Caco-2 (cell line): ENCODE measurements around the gene MICAL3. TPM values are rescaled to one million over a fixed set of nuclear protein-coding genes. Genes with fewer than 3 reads are reported as not detected.

ENCODE experiments used
- BruUV-seq: library from RNA; stranded (reverse); fragments of 400-500 nt; replicated peaks from 2 replicates; lab custom pipeline; 2021; lab: Mats Ljungman, UMichigan
- CTCF ChIA-PET: fragments of 300-600 bp; sonication (Branson Sonifier 250); formaldehyde crosslinking; loops from one replicate; lab custom pipeline; 2022; ENCODE audit warnings: antibody characterized with exemption; lab: Charles Lee
- POLR2A ChIA-PET: fragments of 300-600 bp; sonication (Branson Sonifier 250); formaldehyde crosslinking; loops from one replicate; lab custom pipeline; 2022; ENCODE audit warnings: antibody characterized with exemption; lab: Charles Lee
- DNase-seq, 2 experiments: peaks; one replicate each; pipeline versions ENCODE4 v3.0.0 to v3.0.0-alpha.2; 2020 to 2022
- H3K27me3 ChIP-seq: replicated peaks from 2 replicates; pipeline ENCODE4 v1.6.0; 2011; ENCODE audit warnings: low read length; ENCODE audit not compliant: control insufficient read depth, insufficient read depth
- H3K36me3 ChIP-seq: 2 replicates; pipeline ENCODE4 v1.5.1; 2011; ENCODE audit warnings: low read length; ENCODE audit not compliant: control insufficient read depth, insufficient read depth
- H3K4me1 ChIP-seq: fragments of 250-450 bp; sonication (Bioruptor Pico); 2 replicates; pipeline ENCODE4 v1.5.1; 2020; ENCODE audit warnings: mild to moderate bottlenecking
- H3K4me3 ChIP-seq: 2 replicates; pipeline ENCODE4 v1.5.1; 2011; ENCODE audit warnings: low read depth, mild to moderate bottlenecking, control low read depth, low read length
- H3K9me3 ChIP-seq: fragments of 250-450 bp; sonication (Bioruptor Pico); 2 replicates; pipeline ENCODE4 v1.5.1; 2020; ENCODE audit warnings: mild to moderate bottlenecking, moderate library complexity
- H3K27ac Mint-ChIP-seq: one replicate; pipeline ENCODE4 v1.8.0; 2022; ENCODE audit warnings: mixed read lengths; ENCODE audit not compliant: unreplicated experiment
- H3K27me3 Mint-ChIP-seq: one replicate; pipeline ENCODE4 v1.8.0; 2022; ENCODE audit warnings: mixed read lengths; ENCODE audit not compliant: insufficient read depth, unreplicated experiment
- H3K36me3 Mint-ChIP-seq: one replicate; pipeline ENCODE4 v1.8.0; 2022; ENCODE audit warnings: mild to moderate bottlenecking, mixed read lengths; ENCODE audit not compliant: insufficient read depth, unreplicated experiment
- H3K4me1 Mint-ChIP-seq: one replicate; pipeline ENCODE4 v1.8.0; 2022; ENCODE audit warnings: low read depth, mixed read lengths; ENCODE audit not compliant: unreplicated experiment
- H3K4me3 Mint-ChIP-seq: one replicate; pipeline ENCODE4 v1.8.0; 2022; ENCODE audit warnings: mild to moderate bottlenecking, moderate library complexity, mixed read lengths; ENCODE audit not compliant: unreplicated experiment
- H3K9me3 Mint-ChIP-seq: one replicate; pipeline ENCODE4 v1.8.0; 2022; ENCODE audit warnings: mixed read lengths; ENCODE audit not compliant: unreplicated experiment
- CTCF ChIP-seq, 2 experiments: fragments of 200-600 bp in 1 of 2; IDR thresholded peaks; 1 replicate in 1 of 2; 2 replicates in 1 of 2; pipeline versions ENCODE4 v1.5.1 to v1.8.0; 2011 to 2022; ENCODE audit warnings: antibody characterized with exemption in 1 of 2, control low read depth in 1 of 2, inconsistent platforms in 1 of 2, low read depth in 1 of 2, low read length in 1 of 2, mild to moderate bottlenecking in 1 of 2, moderate library complexity in 1 of 2; ENCODE audit not compliant: insufficient read depth in 1 of 2, severe bottlenecking in 1 of 2, unreplicated experiment in 1 of 2
- intact Hi-C: fragments of 100-400 bp; cut with micrococcal nuclease; formaldehyde crosslinking; loops from one replicate; pipeline ENCODE4 v1.10.0; 2022; ENCODE audit not compliant: unreplicated experiment
- total RNA-seq: library from RNA; stranded (reverse); gene quantifications from 2 replicates; pipeline ENCODE4 v1.2.3, GENCODE V29; 2022

MICAL3 gene
- total RNA-seq, 1 experiment from 2014 or later: 65.6 TPM

GRCh38 chr22:17922925-17923903 is 101.1 kb downstream of the MICAL3 start:
- Mint-ChIP-seq H3K9me3 (no peaks in the 10 kb centered on the region), H3K27me3 (no peaks in the 10 kb centered on the region), H3K4me1 (peaks cover 30% of the 10 kb centered on the region), H3K36me3 (peaks cover 8% of the 10 kb centered on the region), H3K27ac (no peak overlapping the region), H3K4me3 (no peak overlapping the region)
- no peaks in the 10 kb centered on the region for H3K27me3 ChIP-seq
- CTCF ChIA-PET: interaction anchor here (0.6 kb wide), 1 partner anchor 111 kb away, joined by 5 read pairs; no protein-coding TSS in a partner anchor
- no peaks in the 10 kb centered on the region for H3K9me3 ChIP-seq
- DNase-seq: no peak
- intact Hi-C loops: loop anchor here (5.0 kb wide), 1 partner anchor 154 kb away; the partner anchor contains the start of gene PEX26
- TF ChIP-seq CTCF (IDR thresholded peaks at IDR 0.05; ENCODE audit: insufficient read depth in 1 of 2, low read depth in 1 of 2, low read length in 1 of 2, severe bottlenecking in 1 of 2, unreplicated experiment in 1 of 2): no peak
- no peaks in the 10 kb centered on the region; the same call in 1 of the 2 replicates for H3K36me3 ChIP-seq
- H3K4me1 ChIP-seq: peaks cover 44% of the 10 kb centered on the region
- POLR2A ChIA-PET: no interaction called here
- BruUV-seq: no TSS peak
- H3K4me3 ChIP-seq: no peak overlapping the region

DNA sequence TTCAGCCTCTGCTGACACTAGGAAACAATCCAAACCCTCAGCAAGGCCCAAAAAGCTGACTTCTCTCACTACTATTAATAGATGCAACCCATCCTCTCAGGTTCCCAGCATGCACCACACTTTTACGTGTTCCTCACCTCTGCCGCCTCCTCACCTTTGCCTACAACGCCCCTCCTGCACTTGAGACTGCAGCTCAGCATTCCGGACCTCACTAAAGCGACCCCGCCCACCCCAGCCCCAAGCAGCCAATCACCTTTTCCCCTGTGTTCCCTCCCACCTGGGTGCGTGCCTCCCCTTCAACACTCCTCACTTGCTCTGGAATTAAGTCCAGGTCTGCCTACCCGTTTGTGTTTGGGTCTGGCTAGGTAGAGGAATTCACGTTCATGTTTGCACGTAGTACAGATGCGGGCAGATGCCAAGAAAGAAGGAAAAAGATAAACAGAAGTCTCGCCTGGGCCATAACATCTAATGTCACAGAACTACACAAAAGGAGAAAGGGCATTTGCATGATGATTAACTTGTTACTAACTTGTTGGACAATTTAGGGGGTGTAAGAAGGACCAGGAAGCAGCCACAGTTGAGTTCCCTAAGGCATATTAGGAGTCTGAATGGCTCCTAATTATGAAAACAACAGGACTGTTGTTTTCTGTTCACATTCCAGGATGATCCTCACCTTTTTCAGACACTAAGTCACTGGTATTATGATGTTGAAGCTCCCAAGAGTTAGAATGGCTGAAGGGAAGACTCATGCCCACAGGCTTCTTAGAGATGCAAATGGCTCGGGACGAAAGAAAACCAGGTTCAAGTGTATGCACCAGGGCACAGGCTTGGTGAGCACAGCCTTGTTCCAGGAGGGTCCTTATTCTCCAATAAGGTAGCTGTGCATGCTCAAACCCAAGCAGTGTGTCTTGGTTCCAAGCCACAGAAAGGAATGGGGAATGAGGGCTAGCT is 102.2 kb downstream of the MICAL3 start:
- no peak for TF ChIP-seq CTCF (IDR thresholded peaks at IDR 0.05; ENCODE audit: insufficient read depth in 1 of 2, low read depth in 1 of 2, low read length in 1 of 2, severe bottlenecking in 1 of 2, unreplicated experiment in 1 of 2)
- Mint-ChIP-seq H3K27me3 (no peaks in the 10 kb centered on the region), H3K4me1 (peaks cover 30% of the 10 kb centered on the region), H3K9me3 (no peaks in the 10 kb centered on the region), H3K27ac (peak overlapping the region; percentile 74), H3K4me3 (peak overlapping the region; percentile 65), H3K36me3 (peaks cover 8% of the 10 kb centered on the region)
- Histone ChIP-seq H3K9me3 (no peaks in the 10 kb centered on the region), H3K4me1 (peaks cover 49% of the 10 kb centered on the region), H3K36me3 (no peaks in the 10 kb centered on the region; the same call in none of the 2 replicates), H3K4me3 (no peak overlapping the region), H3K27me3 (no peaks in the 10 kb centered on the region)
- ChIA-PET POLR2A (interaction anchor here (0.5 to 1.0 kb wide), 2 partner anchors 17 to 147 kb away, joined by 3 to 4 read pairs; no protein-coding TSS in a partner anchor), CTCF (interaction anchor here (0.6 kb wide), 1 partner anchor 112 kb away, joined by 5 read pairs; no protein-coding TSS in a partner anchor)
- peak; percentile 30 to 61 for DNase-seq
- intact Hi-C loops: loop anchor here (2.0 to 5.0 kb wide), 2 partner anchors 23 to 155 kb away; partner anchors contain the start of gene PEX26
- no TSS peak for BruUV-seq
